Type B pancreatic cell (in vitro differentiated cells): ENCODE data around the gene BICRAL. TPM values are rescaled to one million over a fixed set of nuclear protein-coding genes. Genes with fewer than 3 reads are reported as not detected.

Experiments
- DNase-seq: peaks from one replicate; pipeline ENCODE4 v3.0.0; 2021; ENCODE audit warnings: mixed read lengths; ENCODE audit not compliant: unreplicated experiment; ENCODE audit errors: extremely low spot score
- H3K27ac Mint-ChIP-seq: 2 replicates; pipeline ENCODE4 v1.8.0; 2021; ENCODE audit warnings: mild to moderate bottlenecking, mixed read lengths
- H3K27me3 Mint-ChIP-seq: 2 replicates; pipeline ENCODE4 v1.8.0; 2021; ENCODE audit warnings: mixed read lengths
- H3K36me3 Mint-ChIP-seq: 2 replicates; pipeline ENCODE4 v1.8.0; 2021; ENCODE audit warnings: mixed read lengths
- H3K4me1 Mint-ChIP-seq: one replicate; pipeline ENCODE4 v1.8.0; 2021; ENCODE audit warnings: mixed read lengths; ENCODE audit not compliant: unreplicated experiment
- H3K4me3 Mint-ChIP-seq: 2 replicates; pipeline ENCODE4 v1.8.0; 2021; ENCODE audit warnings: mild to moderate bottlenecking, mixed read lengths
- H3K9me3 Mint-ChIP-seq: 2 replicates; pipeline ENCODE4 v1.8.0; 2021; ENCODE audit warnings: mixed read lengths
- CTCF ChIP-seq: fragments of 200-600 bp; sonication (generic); conservative IDR thresholded peaks from 2 replicates; pipeline ENCODE4 v1.5.0; 2021; ENCODE audit warnings: antibody characterized with exemption, mild to moderate bottlenecking
- total RNA-seq: library from RNA; stranded (reverse); gene quantifications from 2 replicates; pipeline ENCODE4 v1.2.1, GENCODE V29; 2021; ENCODE audit warnings: low replicate concordance

Gene BICRAL
- total RNA-seq, 1 donor from 2014 or later: 9.3 TPM

DNA sequence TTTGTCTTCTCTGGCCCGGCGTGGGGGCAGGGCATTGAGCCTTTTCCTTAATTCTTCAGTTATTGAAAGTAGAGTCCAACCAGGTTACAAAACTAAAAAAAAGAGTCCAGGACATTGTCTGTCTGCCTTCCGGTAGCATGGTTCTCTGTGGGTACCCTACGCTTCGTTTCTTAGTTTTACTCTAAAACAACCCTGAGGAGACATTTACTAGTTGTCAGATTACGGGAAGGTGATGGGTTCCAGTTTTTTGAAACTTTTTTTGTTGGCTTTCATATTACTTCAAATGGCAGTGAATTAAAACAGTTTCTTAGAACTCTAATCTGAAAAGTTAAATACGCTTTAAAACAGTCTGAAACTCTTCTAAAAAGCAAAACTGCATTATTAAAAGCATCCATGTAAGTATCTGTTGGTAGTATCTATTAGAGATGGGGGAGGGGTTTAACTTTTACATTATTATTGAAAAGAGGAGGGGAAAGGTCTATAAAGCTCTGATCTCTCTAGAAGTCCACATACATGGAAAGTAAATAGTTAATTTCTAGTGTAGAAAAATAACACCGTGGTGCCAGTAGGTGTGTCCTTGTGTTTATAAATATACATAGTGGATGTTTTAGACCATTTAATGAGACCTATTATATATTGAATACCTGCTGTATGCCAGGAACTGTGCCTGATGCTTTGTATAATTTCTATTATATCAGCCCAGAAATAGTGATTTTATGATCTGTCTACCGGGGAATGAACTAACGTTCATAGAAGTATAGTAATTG, 2.2 kb downstream of the BICRAL start:
- Mint-ChIP-seq H3K27me3 (no peaks in the 10 kb centered on the region), H3K4me3 (no peak overlapping the region), H3K4me1 (peaks cover 26% of the 10 kb centered on the region), H3K9me3 (no peaks in the 10 kb centered on the region), H3K36me3 (peaks cover 12% of the 10 kb centered on the region), H3K27ac (peak overlapping the region; percentile 98)
- DNase-seq: no peak
- TF ChIP-seq CTCF: peak; percentile 30

DNA sequence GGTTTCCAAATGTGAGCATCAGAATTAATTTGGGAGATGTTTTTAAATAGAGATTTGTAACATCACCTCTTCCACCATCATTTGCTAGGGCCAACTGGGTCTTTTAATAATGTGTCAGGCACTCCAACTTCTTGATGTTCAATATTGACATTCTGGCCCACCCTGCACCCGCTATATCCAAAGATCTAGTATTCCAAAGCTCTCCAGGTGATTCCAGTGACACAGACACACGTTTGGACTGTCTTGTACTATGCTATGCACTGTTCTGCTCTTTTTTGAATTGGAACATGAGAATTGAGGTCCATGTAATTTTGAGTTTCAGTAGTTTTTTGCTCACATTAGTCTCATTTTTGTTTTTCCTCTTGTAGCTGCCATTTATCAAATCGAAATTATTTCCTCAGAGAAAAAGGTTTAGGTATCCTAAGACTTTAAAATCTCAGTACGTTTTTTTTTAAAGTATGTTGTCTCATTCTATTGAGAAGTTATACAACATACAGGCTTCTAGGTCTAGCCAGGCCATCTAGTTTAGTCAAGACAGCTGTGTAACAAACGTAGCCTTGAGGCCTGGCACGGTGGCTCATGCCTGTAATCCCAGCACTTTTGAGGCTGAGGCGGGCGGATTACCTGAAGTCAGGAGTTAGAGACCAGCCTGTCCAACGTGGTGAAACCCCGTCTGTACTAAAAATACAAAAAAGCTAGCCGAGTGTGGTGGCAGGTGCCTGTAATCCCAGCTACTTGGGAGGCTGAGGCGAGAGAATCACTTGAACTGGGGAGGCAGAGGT, 3.1 kb downstream of the BICRAL start:
- DNase-seq: no peak
- no peaks in the 10 kb centered on the region for H3K9me3 Mint-ChIP-seq
- H3K27ac Mint-ChIP-seq: peak overlapping the region; percentile 98
- no peaks in the 10 kb centered on the region for H3K27me3 Mint-ChIP-seq
- H3K36me3 Mint-ChIP-seq: peaks cover 12% of the 10 kb centered on the region
- peaks cover 30% of the 10 kb centered on the region for H3K4me1 Mint-ChIP-seq
- no peak overlapping the region for H3K4me3 Mint-ChIP-seq
- no peak for TF ChIP-seq CTCF

GRCh38 chr6:42786525-42786985, 4.7 kb downstream of the BICRAL start:
- H3K4me1 Mint-ChIP-seq: peaks cover 30% of the 10 kb centered on the region
- H3K36me3 Mint-ChIP-seq: peaks cover 12% of the 10 kb centered on the region
- H3K4me3 Mint-ChIP-seq: no peak overlapping the region
- no peak for DNase-seq
- no peaks in the 10 kb centered on the region for H3K9me3 Mint-ChIP-seq
- no peaks in the 10 kb centered on the region for H3K27me3 Mint-ChIP-seq
- H3K27ac Mint-ChIP-seq: no peak overlapping the region
- peak; percentile 23 for TF ChIP-seq CTCF

- Mint-ChIP-seq H3K27ac (no peak overlapping the region), H3K4me1 (peaks cover 30% of the 10 kb centered on the region), H3K27me3 (no peaks in the 10 kb centered on the region), H3K36me3 (peaks cover 12% of the 10 kb centered on the region), H3K9me3 (no peaks in the 10 kb centered on the region), H3K4me3 (no peak overlapping the region)
- DNase-seq: no peak
- no peak for TF ChIP-seq CTCF
These were observed 5.2 kb downstream of the BICRAL start for GRCh38 chr6:42787063-42787472.

- peak overlapping the region; percentile 59 for H3K4me3 Mint-ChIP-seq
- DNase-seq: no peak
- no peaks in the 10 kb centered on the region for H3K9me3 Mint-ChIP-seq
- peaks cover 30% of the 10 kb centered on the region for H3K4me1 Mint-ChIP-seq
- no peaks in the 10 kb centered on the region for H3K27me3 Mint-ChIP-seq
- peaks cover 12% of the 10 kb centered on the region for H3K36me3 Mint-ChIP-seq
- no peak for TF ChIP-seq CTCF
- H3K27ac Mint-ChIP-seq: peak overlapping the region; percentile 78
These were observed 6.8 kb downstream of the BICRAL start for GRCh38 chr6:42788671-42789070.
